ENCODE results near the gene MPHOSPH9.

DNA sequence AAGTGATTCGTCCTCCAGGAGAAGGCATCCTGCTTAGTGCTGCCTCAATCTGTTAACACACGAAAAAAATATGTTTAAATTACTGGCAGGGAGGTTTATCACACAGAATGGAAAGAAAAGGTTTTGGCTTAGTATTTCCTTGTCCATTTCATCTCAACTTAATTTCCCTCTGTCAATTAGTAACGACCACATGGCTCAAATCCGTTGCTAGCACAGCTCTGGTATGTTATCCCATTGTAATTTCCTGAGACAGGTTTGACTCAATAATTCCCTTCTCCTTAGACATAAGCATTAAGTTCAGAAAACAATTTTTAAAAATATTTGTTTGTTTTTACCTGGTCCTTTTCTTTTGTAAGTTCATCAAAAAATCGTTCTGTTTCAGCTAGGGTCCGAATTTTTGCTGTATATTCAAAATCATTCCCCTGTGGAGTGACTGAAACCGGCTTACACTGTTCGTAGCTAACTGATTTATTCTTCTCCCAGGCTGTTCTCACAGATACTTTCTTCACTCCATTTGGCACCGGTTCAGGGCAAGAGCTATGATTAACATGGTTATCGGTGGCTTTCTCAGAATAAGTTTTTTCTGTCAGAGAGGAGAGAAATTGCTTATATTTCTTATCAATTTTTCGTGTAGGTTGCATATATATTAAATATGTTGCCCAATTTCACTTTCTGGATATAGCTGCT, 72.0 kb downstream of the MPHOSPH9 start:
- TF ChIP-seq CTCF (IDR thresholded peaks at IDR 0.05) (no peak), POLR2A (IDR thresholded peaks at IDR 0.05) (no peak)

All from uterus (tissue), 2 donors.